Kidney epithelial cell (primary cell): ENCODE measurements around the gene C1QL4. TPM values are rescaled to one million over a fixed set of nuclear protein-coding genes. Genes with fewer than 3 reads are reported as not detected.

ENCODE experiments used
- DNase-seq: peaks from one replicate; pipeline ENCODE4 v3.0.0-alpha.2; 2010; ENCODE audit warnings: low read depth
- H3K27me3 ChIP-seq: 2 replicates; pipeline ENCODE4 v1.6.0; 2011; ENCODE audit warnings: low read length; ENCODE audit not compliant: control insufficient read depth, insufficient read depth
- H3K36me3 ChIP-seq: 2 replicates; pipeline ENCODE4 v1.5.1; 2011; ENCODE audit warnings: low read length; ENCODE audit not compliant: control insufficient read depth, insufficient read depth
- H3K4me3 ChIP-seq: 2 replicates; pipeline ENCODE4 v1.5.1; 2011; ENCODE audit warnings: low read depth, mild to moderate bottlenecking, control low read depth, low read length
- total RNA-seq: library from RNA; depleted of rRNA; stranded (reverse); fragments of >200 nt; gene quantifications from 2 replicates; pipeline ENCODE4 v1.2.3, GENCODE V29; 2015
- TF ChIP-seq, protein P1 (sequence below): IDR thresholded peaks from 2 replicates; pipeline ENCODE4 v1.5.1; 2011; ENCODE audit warnings: mild to moderate bottlenecking, moderate library complexity, low read length, control low read depth, inconsistent platforms; ENCODE audit not compliant: insufficient read depth, poor library complexity, severe bottlenecking

C1QL4 gene
- total RNA-seq, 1 donor from 2014 or later, result not detected

DNA sequence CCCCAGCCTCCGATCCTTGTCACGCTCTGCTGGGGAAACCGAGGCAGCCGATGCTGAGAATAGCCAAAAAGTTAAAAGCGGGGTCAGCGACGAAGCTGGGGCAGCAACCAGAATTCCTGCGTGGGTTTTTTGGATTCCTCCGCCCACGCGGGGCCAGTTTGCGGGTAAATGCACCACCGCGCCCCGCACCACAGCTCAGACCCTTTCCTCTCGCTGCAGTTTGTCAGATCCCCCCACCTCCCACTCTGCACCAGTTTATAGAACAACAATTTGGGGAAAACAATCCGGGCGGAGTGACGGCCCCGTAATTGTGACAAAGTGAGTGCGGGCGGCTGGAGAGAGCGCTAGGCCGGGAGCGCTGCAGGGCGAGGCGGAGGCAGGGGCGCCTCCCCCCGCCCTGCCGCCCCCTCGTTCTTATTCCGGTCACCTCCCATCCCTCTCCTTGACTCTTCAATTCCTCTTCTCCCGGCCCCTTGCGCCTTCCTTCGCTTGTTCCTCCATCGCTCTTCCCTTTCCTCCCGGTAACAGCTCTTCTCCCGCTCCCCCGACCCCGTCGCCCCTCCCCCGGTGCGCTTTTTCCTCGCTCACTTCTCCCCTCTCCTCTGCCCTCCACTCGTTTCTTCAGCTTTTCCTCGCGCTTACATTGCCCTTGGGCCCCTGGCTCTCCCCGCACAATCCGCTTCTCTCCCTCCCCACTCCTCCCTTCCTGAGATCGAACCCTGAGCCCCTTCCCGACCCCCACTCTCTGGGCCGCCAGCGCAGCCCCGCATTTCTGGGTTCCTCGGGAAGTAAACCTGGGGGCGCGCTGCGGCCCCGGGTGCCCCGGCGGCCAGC is 9.1 kb upstream of the C1QL4 start:
- Histone ChIP-seq H3K36me3 (no peaks in the 10 kb centered on the region), H3K4me3 (peak overlapping the region; percentile 2), H3K27me3 (peaks cover 53% of the 10 kb centered on the region)
- TF ChIP-seq, protein P1, sequence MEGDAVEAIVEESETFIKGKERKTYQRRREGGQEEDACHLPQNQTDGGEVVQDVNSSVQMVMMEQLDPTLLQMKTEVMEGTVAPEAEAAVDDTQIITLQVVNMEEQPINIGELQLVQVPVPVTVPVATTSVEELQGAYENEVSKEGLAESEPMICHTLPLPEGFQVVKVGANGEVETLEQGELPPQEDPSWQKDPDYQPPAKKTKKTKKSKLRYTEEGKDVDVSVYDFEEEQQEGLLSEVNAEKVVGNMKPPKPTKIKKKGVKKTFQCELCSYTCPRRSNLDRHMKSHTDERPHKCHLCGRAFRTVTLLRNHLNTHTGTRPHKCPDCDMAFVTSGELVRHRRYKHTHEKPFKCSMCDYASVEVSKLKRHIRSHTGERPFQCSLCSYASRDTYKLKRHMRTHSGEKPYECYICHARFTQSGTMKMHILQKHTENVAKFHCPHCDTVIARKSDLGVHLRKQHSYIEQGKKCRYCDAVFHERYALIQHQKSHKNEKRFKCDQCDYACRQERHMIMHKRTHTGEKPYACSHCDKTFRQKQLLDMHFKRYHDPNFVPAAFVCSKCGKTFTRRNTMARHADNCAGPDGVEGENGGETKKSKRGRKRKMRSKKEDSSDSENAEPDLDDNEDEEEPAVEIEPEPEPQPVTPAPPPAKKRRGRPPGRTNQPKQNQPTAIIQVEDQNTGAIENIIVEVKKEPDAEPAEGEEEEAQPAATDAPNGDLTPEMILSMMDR, result no peak
- DNase-seq, result no peak

DNA sequence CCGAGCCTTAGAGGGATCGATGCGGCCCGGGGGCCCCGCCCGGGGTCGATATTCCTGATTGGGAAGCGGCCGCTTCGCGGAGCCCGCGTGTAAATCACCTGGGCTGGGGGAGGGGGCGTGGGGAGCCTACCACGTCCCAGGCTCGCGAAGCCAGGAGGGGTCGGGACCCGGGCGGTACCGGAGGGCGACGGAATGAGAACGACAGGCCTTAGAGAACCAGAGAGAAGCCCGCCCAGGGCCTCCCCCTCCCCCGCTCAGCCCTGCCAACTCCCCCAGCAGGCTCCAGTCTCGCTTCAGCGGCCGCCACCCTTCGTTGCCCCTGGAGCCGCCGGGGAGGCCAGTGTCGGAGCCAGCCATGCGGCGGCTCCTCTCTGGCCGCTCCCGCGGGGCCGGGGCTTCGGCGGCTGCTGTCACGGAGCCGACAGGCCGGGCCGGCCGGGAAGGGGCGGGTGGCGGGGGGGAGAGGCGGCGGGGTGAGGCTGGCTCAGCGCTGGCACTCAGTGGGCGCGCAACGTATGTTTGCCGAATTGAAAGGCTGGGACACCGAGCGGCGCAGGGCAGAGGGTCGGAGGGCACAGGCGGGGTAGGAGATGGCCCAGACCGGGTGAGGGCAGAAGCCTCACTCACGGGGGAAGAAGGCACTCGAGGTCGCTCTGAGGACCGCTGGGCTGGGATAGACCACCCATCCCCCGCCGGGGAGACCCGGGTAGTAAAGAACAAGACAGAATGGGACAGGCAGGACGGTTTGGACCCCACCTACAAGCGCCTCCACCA is 8.2 kb upstream of the C1QL4 start:
- H3K27me3 ChIP-seq, result peaks cover 60% of the 10 kb centered on the region
- H3K36me3 ChIP-seq, result no peaks in the 10 kb centered on the region
- DNase-seq, result no peak
- TF ChIP-seq, protein P1, result no peak
- peak overlapping the region; percentile 19 for H3K4me3 ChIP-seq

DNA sequence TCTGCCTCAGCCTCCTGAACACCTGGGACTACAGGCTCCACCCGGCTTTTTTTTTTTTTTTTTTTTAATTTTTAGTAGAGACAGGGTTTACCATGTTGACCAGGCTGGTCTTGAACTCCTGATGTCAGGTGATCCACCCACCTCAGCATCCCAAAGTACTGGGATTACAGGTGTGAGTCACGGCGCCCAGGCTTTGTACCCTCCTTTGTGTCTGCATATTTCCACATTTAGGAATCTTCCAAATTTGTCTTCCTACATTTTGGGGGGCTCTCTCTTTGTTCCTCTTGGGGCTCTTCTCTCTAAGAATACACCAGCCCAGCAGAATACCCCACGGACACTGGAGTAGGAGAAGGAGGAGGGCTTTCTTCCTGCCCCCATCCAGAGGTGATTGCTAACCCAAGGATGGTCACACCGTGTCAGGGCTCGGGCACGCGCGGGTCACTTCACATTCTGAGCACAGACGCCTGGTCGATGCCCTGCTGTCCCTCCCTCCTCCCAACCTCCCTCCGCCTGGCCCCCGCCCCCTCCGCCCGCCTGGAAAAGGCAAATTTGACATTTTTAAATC is 7.6 kb upstream of the C1QL4 start:
- Histone ChIP-seq H3K36me3 (no peaks in the 10 kb centered on the region), H3K27me3 (peaks cover 65% of the 10 kb centered on the region), H3K4me3 (no peak overlapping the region)
- TF ChIP-seq, protein P1, result no peak
- no peak for DNase-seq

DNA sequence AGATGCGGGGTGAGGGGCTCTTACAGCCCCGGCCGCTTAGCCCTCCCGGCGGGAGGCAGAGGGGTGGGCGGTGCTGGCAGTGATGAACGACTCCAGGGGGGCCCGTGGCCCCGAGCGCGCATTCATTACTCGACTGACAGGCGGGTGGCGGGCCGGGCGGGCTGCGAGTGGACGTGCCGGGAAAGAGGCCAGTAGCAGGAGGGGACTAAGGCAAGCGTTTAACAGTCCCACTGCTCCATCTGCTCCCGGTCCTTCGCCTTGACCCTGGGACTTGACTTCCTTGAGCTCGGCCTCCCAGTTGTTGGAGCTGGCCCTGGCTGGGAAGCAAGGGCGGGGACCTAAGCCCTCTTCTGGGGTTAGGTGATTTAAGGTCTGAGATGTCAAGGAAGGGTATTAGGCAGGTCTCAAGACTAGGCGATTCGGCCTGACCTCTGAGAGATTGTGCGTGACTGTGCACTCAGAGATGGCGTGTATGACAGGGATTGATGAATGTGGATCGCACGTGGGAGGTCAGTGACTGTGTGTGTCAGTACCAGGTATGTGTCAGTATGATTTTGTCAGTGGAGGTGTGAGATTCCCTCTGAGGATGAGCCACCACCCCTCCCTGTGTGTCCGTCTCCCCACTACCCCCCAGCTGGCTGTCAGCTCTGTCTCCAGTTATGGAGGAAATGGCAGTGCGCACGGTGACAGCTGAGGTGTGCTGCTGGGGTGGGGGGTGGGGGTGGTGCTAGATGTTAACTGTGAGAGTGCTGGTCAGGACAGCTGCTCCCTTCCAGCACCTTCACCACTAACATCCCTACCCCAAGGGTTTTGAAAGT is 6.1 kb upstream of the C1QL4 start:
- no peaks in the 10 kb centered on the region for H3K36me3 ChIP-seq
- DNase-seq, result no peak
- TF ChIP-seq, protein P1, result no peak
- H3K27me3 ChIP-seq, result peaks cover 80% of the 10 kb centered on the region
- H3K4me3 ChIP-seq, result no peak overlapping the region

DNA sequence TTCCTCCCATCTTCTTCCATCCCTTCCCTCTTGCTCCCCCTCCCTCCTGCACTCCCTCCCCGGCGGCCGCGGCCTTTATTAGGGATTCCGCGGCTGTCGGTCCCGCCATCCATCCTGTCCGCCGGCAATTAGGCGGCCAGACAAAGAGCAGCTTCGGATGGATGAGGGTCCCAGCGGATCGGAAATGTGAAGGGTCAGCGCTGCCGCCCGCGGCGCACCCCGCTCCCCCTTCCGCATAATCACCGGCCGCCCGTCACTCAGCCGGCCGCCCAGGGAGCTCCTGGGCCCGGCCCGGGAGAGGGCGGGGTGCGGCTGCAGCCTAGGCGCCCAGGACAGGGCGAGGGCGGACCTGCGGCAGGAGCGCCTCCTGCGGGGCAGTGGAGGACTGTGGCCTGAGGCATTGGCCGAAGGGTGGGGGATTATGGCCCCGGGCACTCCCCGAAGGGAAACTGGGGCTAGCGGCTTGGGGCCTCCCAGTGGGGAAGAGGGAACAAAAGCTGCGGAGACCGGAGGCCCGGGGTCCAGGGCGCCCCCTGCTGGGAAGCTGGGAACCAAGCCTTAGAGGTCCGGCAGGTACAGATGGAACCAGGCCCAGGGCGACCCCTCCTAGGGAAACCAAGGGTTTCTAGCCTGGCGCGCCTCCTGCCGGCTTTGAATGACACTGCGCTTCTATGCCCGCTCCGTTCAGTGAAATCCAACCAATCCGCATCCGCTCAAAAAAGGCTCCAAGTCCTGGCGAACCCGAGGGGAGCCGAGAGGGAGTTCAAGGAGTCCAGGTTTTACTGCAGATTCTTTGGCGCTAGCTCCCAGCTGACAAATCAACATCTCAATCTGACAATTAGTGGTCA is 5.3 kb upstream of the C1QL4 start:
- Histone ChIP-seq H3K4me3 (peak overlapping the region; percentile 16), H3K36me3 (no peaks in the 10 kb centered on the region), H3K27me3 (peaks cover 88% of the 10 kb centered on the region)
- no peak for DNase-seq
- TF ChIP-seq, protein P1, result peak; percentile 97
